GM12873 (cell line): ENCODE data around the gene PSMB3.
A peak's percentile ranks its signal among the peaks of the same experiment; 100 is the strongest.

ENCODE experiments used
- CTCF ChIP-seq: IDR thresholded peaks from 2 replicates; pipeline ENCODE4 v1.5.1; 2012; ENCODE audit warnings: low read depth, mild to moderate bottlenecking, moderate library complexity, low read length, control low read depth; ENCODE audit not compliant: insufficient read depth; ENCODE audit errors: missing control alignments

Gene PSMB3

GRCh38 chr17:38733982-38734973, 18.3 kb upstream of the PSMB3 start:
- peak; percentile 51 for TF ChIP-seq CTCF

- peak; percentile 97 for TF ChIP-seq CTCF
Observed at GRCh38 chr17:38735161-38735997, 17.2 kb upstream of the PSMB3 start.

GRCh38 chr17:38738007-38738662, 14.4 kb upstream of the PSMB3 start:
- no peak for TF ChIP-seq CTCF

GRCh38 chr17:38738686-38739085, 13.9 kb upstream of the PSMB3 start:
- no peak for TF ChIP-seq CTCF

- TF ChIP-seq CTCF = no peak
Observed at GRCh38 chr17:38739305-38739704, 13.2 kb upstream of the PSMB3 start.

GRCh38 chr17:38740044-38740443, 12.5 kb upstream of the PSMB3 start:
- no peak for TF ChIP-seq CTCF
